CD14-positive monocyte (primary cell): ENCODE measurements around the gene UQCRQ. TPM values are rescaled to one million over a fixed set of nuclear protein-coding genes. Genes with fewer than 3 reads are reported as not detected.

Source experiments
- DNase-seq, 3 donors: peaks; one replicate each; pipeline ENCODE4 v3.0.0-alpha.2; 2011 to 2022
- H2AFZ ChIP-seq: 2 replicates; pipeline ENCODE4 v1.6.0; 2012; ENCODE audit warnings: mild to moderate bottlenecking, low read depth, low read length, inconsistent platforms; ENCODE audit not compliant: insufficient read depth, poor library complexity, severe bottlenecking
- H3K27ac ChIP-seq, 2 donors: 1 replicate in 1 of 2; 2 replicates in 1 of 2; pipeline ENCODE4 v1.5.1; 2012 to 2013; ENCODE audit warnings: low read length in 2 of 2, control low read depth in 1 of 2, inconsistent platforms in 1 of 2, low read depth in 1 of 2, mild to moderate bottlenecking in 1 of 2
- H3K27me3 ChIP-seq, 2 donors: one replicate each; pipeline versions ENCODE4 v1.6.0 to v1.6.1; 2011 to 2013; ENCODE audit warnings: low read length in 2 of 2; ENCODE audit not compliant: control insufficient read depth in 2 of 2, insufficient read depth in 2 of 2
- H3K36me3 ChIP-seq, 2 donors: replicated peaks in 1 of 2; 1 replicate in 1 of 2; 2 replicates in 1 of 2; pipeline versions ENCODE4 v1.5.1 to v1.6.1; 2012 to 2013; ENCODE audit warnings: low read length in 2 of 2, control low read depth in 1 of 2, inconsistent platforms in 1 of 2, mild to moderate bottlenecking in 1 of 2; ENCODE audit not compliant: insufficient read depth in 2 of 2, control insufficient read depth in 1 of 2
- H3K4me1 ChIP-seq, 2 donors: 1 replicate in 1 of 2; 2 replicates in 1 of 2; pipeline versions ENCODE4 v1.5.1 to v1.6.1; 2012 to 2013; ENCODE audit warnings: low read length in 2 of 2, control low read depth in 1 of 2, inconsistent platforms in 1 of 2, mild to moderate bottlenecking in 1 of 2, moderate library complexity in 1 of 2; ENCODE audit not compliant: insufficient read depth in 2 of 2, control insufficient read depth in 1 of 2
- H3K4me2 ChIP-seq: replicated peaks from 2 replicates; pipeline ENCODE3; 2012; ENCODE audit warnings: low read length, moderate library complexity, mild to moderate bottlenecking; ENCODE audit not compliant: poor library complexity, severe bottlenecking; ENCODE audit errors: extremely low read depth
- H3K4me3 ChIP-seq, 3 experiments: fragments of 200-600 bp in 1 of 3; sonication (generic) in 1 of 3; replicated peaks in 1 of 3; 1 replicate in 2 of 3; 2 replicates in 1 of 3; pipeline ENCODE4 v1.5.1; 2011 to 2013; ENCODE audit warnings: low read length in 3 of 3, mild to moderate bottlenecking in 3 of 3, control low read depth in 2 of 3, low read depth in 2 of 3, inconsistent platforms in 1 of 3, moderate library complexity in 1 of 3
- H3K79me2 ChIP-seq: 2 replicates; pipeline ENCODE4 v1.6.0; 2012; ENCODE audit warnings: mild to moderate bottlenecking, control low read depth, inconsistent platforms, low read length, moderate library complexity; ENCODE audit not compliant: insufficient read depth
- H3K9ac ChIP-seq: 2 replicates; pipeline ENCODE4 v1.6.0; 2017; ENCODE audit warnings: low read length, mild to moderate bottlenecking; ENCODE audit not compliant: insufficient read depth, poor library complexity, severe bottlenecking
- H3K9me3 ChIP-seq, 2 donors: replicated peaks in 1 of 2; 1 replicate in 1 of 2; 2 replicates in 1 of 2; pipeline versions ENCODE4 v1.5.1 to v1.6.1; 2012 to 2013; ENCODE audit warnings: low read length in 2 of 2, control low read depth in 1 of 2; ENCODE audit not compliant: control insufficient read depth in 1 of 2, insufficient read depth in 1 of 2
- H4K20me1 ChIP-seq: 2 replicates; pipeline ENCODE4 v1.6.0; 2012; ENCODE audit warnings: mild to moderate bottlenecking, low read length, control low read depth, moderate library complexity; ENCODE audit not compliant: insufficient read depth
- H3K27ac Mint-ChIP-seq, 7 donors: one replicate each; pipeline ENCODE4 v1.8.0; 2020; ENCODE audit warnings: mild to moderate bottlenecking in 7 of 7, mixed read lengths in 7 of 7, moderate library complexity in 6 of 7, inconsistent platforms in 2 of 7
- H3K27me3 Mint-ChIP-seq, 3 donors: one replicate each; pipeline ENCODE4 v1.8.0; 2021 to 2022; ENCODE audit warnings: low read depth in 3 of 3, mild to moderate bottlenecking in 3 of 3, mixed read lengths in 3 of 3, moderate library complexity in 3 of 3, inconsistent platforms in 1 of 3
- H3K36me3 Mint-ChIP-seq, 2 donors: one replicate each; pipeline ENCODE4 v1.8.0; 2020; ENCODE audit warnings: mixed read lengths in 2 of 2, inconsistent platforms in 1 of 2, mild to moderate bottlenecking in 1 of 2
- H3K4me1 Mint-ChIP-seq: one replicate; pipeline ENCODE4 v1.8.0; 2020; ENCODE audit warnings: mild to moderate bottlenecking, mixed read lengths
- H3K4me3 Mint-ChIP-seq, 2 donors: one replicate each; pipeline ENCODE4 v1.8.0; 2020; ENCODE audit warnings: mild to moderate bottlenecking in 2 of 2, mixed read lengths in 2 of 2, moderate library complexity in 1 of 2
- H3K9me3 Mint-ChIP-seq, 7 donors: one replicate each; pipeline ENCODE4 v1.8.0; 2020 to 2022; ENCODE audit warnings: mixed read lengths in 7 of 7, mild to moderate bottlenecking in 6 of 7, moderate library complexity in 6 of 7, inconsistent platforms in 2 of 7
- CTCF ChIP-seq: fragments of 200-600 bp; IDR thresholded peaks from one replicate; pipeline ENCODE4 v1.8.0; 2022; ENCODE audit warnings: antibody characterized with exemption, mild to moderate bottlenecking
- WGBS: methylation state at CpG from one replicate; pipeline ENCODE4 v1.1.5; 2013; ENCODE audit warnings: missing lambda C conversion rate; ENCODE audit not compliant: insufficient coverage; 5-methylcytosine and 5-hydroxymethylcytosine counted together
- intact Hi-C, 2 donors: fragments of 100-400 bp; cut with micrococcal nuclease; formaldehyde crosslinking; loops; one replicate each; pipeline versions ENCODE4 v1.15.0 to v1.15.1; 2023
- polyA plus RNA-seq, 3 donors: library from polyadenylated mRNA; depleted of rRNA in 1 of 3; unstranded in 2 of 3; stranded (reverse) in 1 of 3; fragments of 300-500 nt in 2 of 3; fragments of >200 nt in 1 of 3; fragmentation: Illumina TruSeq in 2 of 3; gene quantifications; 1 replicate in 2 of 3; 2 replicates in 1 of 3; pipeline ENCODE4 v1.2.3, GENCODE V29; 2012 to 2021

Gene UQCRQ
- polyA plus RNA-seq, 3 donors, result 81.6 to 880 (median 879) TPM

GRCh38 chr5:132832612-132833011 lies 33.8 kb upstream of the UQCRQ start:
- H3K27me3 Mint-ChIP-seq, result peaks cover 35 to 51% (median 36%) of the 10 kb centered on the region in 3 donors
- WGBS, result 98% methylated on average over 5 of the region's 5 CpGs
- Histone ChIP-seq H3K4me3 (no peak overlapping the region), H3K36me3 (peaks cover 0 to 8% of the 10 kb centered on the region in 2 donors), H3K27me3 (peaks cover 12 to 33% of the 10 kb centered on the region in 2 donors), H3K9me3 (no peaks in the 10 kb centered on the region), H3K27ac (no peak overlapping the region), H3K9ac (no peak overlapping the region), H3K79me2 (peaks cover 11% of the 10 kb centered on the region), H2AFZ (no peak overlapping the region), H3K4me1 (peaks cover 32 to 45% of the 10 kb centered on the region in 2 donors), H3K4me2 (no peak overlapping the region), H4K20me1 (peaks cover 23% of the 10 kb centered on the region)
- H3K4me1 Mint-ChIP-seq, result peaks cover 36% of the 10 kb centered on the region
- H3K27ac Mint-ChIP-seq, result no peak overlapping the region
- DNase-seq, result no peak
- TF ChIP-seq CTCF, result no peak
- H3K36me3 Mint-ChIP-seq, result peaks cover 12 to 19% of the 10 kb centered on the region in 2 donors
- H3K4me3 Mint-ChIP-seq, result no peak overlapping the region
- intact Hi-C loops, result loop anchor here in 1 of 2 donors (5.0 kb wide), 1 partner anchor 50 kb away; no protein-coding TSS in a partner anchor
- H3K9me3 Mint-ChIP-seq, result peaks cover 0 to 7% (median 2%) of the 10 kb centered on the region in 7 donors

DNA sequence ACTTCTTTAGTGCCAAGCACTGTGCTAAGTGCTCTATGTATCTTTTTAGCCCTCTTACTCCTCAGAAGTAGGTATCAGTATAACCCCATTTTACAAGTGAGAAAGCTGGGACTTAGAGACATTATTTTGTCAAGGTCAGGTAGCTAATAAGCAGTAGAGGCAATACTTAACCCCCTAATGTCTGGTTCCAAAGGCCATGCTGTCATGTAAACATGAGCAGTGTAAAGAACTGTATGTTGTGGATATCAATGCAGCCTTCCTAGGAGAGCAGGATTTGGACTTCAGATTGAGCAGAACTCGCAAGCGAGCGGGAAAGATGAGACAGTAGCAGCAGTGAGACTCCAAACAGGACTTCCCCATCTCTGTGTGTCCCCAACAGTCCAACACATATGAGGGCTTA lies 32.4 kb upstream of the UQCRQ start:
- no peak for TF ChIP-seq CTCF
- H3K4me3 ChIP-seq, result no peak overlapping the region
- peaks cover 8% of the 10 kb centered on the region for H4K20me1 ChIP-seq
- Mint-ChIP-seq H3K9me3 (peaks cover 0 to 2% (median 2%) of the 10 kb centered on the region in 7 donors), H3K4me1 (peaks cover 48% of the 10 kb centered on the region), H3K27ac (no peak overlapping the region), H3K4me3 (no peak overlapping the region), H3K36me3 (peaks cover 6 to 10% of the 10 kb centered on the region in 2 donors), H3K27me3 (peaks cover 20 to 37% (median 21%) of the 10 kb centered on the region in 3 donors)
- peaks cover 7% of the 10 kb centered on the region for H3K79me2 ChIP-seq
- no peak for DNase-seq
- intact Hi-C loops, result loop anchor here in 1 of 2 donors (5.0 kb wide), 1 partner anchor 48 kb away; no protein-coding TSS in a partner anchor
- H3K27me3 ChIP-seq, result peaks cover 3 to 19% of the 10 kb centered on the region in 2 donors
- no peaks in the 10 kb centered on the region for H3K36me3 ChIP-seq
- no peak overlapping the region for H3K27ac ChIP-seq
- H2AFZ ChIP-seq, result no peak overlapping the region
- no CpG with 5 or more reads among the region's 3 CpGs for WGBS
- no peak overlapping the region for H3K4me2 ChIP-seq
- peaks cover 46 to 55% of the 10 kb centered on the region in 2 donors for H3K4me1 ChIP-seq
- H3K9ac ChIP-seq, result no peak overlapping the region
- H3K9me3 ChIP-seq, result no peaks in the 10 kb centered on the region
